Activated naive CD8-positive, alpha-beta T cell treated with anti-CD3 and anti-CD28 coated beads, Interleukin-2, amount 50 U/mL, for 16 hours (primary cell): ENCODE results near the gene TCP11.

ENCODE experiments used
- DNase-seq: peaks from one replicate; pipeline ENCODE4 v3.0.0-alpha.2; 2020; ENCODE audit warnings: low read depth, low spot score

Gene TCP11

DNA sequence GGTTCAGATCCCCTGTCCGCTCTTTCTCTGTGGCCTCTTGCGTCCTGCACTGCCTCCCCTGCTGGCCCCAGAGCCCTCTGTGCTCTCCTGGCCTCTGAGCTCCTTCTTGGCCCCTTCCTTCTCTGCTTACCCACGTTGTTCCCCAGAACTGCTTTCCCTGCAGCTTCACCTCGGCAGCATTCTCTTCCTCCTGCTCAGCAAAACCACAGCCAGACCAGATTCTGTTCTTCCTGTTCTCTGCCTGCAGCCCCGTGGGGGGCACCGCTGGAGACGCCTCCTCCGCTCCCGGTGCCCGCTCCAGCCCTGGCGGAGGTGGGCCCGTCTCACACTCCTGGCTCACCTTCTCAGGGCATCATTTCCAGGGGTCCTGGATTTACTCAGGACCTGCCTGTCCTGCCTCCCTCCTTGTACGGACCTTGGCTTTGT, 59.7 kb downstream of the TCP11 start:
- no peak for DNase-seq

DNA sequence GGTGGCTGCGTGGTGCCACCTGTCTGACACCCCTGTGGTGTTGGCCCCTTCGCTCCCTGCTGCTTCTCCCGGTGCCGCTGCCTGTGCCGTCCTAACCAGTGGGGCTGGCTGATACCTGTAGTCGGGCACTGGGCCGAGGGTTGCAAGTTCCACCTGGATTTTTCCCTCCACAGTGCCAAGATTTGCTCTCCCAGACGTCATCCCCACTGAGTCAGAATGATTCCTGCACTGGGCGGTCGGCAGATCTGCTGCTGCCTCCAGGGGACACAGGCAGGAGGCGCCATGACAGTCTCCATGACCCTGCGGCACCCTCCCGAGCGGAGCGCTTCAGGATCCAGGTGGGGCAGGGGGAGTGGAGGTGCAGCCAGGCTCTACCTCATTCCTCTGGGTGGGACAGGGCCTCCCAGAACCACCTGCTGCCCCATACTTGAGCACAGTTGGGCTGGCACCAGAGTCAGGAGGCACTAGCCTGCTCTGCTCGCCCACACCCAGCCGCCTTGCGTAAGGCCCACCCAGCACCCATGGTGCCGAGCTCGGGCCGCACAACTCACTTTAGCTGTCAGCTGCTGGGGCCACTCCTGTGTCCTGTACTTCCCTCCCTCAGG, 60.2 kb downstream of the TCP11 start:
- DNase-seq = no peak

DNA sequence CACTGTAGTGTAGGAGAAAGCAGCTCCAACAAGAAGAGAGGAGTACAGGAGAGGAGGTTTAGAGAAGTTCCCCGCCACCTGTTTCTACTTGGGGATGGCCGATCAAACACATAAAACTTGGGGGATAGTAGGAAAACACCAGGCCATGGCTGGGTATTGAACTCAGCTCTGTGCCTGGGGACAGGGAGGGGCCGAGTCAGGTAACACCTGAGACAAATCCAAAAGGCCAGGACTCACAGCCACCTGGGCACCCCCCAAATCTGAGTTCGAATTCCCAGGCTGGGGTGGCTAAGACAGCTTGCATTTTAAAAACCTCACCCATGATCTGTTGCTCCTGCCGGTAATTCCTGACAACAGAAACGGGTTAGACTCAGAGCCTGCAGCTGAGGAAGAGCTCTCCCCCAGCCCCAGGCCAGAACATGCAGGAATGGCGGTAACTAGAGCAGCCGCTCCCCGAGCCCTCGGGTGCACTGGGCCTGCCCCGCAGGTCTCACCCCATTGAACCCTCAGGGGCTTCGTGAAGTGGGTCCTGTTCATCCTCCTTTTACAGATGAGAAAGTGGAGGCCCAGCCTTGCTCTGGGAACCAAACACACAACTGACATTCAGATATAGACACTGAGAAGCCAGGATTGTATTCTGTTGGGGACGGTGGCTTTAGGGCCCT, 61.0 kb downstream of the TCP11 start:
- no peak for DNase-seq

DNA sequence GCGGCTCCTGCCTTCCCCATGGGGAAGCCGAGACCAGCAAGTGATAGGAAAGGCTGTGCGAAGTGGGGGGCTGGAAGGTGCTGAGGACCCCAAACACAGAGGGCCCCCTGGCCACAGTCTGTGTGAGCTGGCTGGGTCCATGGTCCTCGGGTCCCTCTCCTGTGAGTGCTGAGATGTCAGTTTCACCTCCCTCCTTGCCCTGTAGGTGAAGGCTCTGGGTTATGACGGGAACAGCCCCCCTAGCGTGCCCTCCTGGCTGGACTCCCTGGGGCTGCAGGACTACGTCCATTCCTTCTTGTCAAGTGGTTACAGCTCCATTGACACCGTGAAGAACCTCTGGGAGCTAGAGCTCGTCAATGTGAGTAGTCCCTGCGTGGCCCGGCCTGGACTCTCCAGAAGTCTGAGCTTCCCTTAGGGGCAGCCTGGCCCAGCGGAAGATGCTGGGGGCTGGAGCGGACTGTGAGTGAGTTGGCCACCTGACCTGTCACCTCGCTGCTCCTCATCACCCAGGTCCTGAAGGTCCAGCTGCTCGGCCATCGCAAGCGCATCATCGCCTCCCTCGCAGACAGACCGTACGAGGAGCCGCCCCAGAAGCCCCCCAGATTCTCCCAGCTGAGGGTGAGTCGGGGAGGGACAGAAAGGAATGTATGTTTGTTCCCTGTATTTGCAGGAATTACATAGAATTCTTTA, 61.7 kb downstream of the TCP11 start:
- DNase-seq = no peak

DNA sequence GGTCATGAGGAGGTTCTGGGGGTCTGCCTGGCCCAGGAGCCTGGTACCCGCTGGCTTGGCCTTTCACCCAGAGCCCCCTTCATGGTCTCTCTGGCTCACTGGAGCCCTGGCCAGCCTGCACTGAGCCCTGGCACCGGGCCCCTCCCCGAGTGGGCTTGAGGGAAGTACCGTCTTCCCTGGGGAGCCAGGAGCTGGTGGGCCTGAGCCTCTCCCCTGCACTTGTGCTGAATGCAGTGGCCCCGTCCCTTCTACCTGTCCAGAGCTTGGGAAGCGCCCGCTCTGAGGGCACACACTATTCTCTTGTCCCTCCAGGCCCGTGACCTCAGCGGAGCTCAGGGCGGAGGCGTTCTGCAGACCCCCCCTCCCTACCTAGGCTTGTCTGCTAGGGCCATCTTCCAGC, 62.2 kb downstream of the TCP11 start:
- DNase-seq = no peak

DNA sequence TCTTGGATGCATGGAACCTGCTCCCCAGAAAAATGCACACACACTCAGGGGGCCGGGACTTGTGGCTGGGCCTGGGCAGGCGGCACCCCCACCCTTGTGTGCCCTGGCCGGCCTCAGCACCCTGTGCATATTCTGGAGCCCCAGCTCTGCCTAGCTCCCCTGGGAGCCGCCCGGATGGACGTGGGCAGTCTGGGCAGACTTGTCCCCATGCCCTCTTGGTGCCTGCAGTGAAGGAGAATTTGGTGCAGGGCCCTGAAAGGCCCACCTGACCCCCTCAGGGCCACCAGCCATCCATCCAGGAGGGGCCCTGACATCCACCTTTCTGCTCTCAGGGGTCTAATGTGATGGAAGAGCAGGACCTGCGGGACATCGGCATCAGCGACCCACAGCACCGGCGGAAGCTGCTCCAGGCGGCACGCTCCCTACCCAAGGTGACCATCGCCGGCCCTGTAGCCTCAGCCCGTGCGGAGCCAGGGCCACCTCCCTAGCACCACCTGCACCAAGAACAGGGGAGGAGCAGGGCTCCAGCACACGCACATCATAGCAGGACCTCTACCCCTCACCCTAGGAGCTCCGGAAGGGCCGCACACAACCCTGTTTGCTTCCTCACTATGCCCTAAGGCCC, 62.8 kb downstream of the TCP11 start:
- no peak for DNase-seq

DNA sequence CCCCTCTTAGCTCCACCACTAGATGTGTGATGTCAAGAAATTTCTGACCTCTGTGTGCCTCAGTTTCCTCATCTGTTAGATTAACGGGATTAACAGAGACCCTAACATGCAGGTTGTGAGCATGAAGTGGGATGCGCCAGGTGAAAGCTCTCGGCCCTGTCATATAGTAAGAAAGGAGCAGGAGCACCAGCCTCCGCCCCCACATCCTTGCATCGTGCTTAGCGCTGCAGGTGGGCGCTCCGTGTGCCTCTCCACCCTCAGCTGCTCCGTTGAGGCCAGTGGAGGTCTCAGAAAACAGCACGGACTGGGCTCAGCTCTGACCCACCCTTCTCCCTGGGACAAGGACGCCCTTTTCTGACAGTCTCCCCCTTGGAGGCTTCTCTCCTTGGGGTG, 63.4 kb downstream of the TCP11 start:
- DNase-seq = no peak

DNA sequence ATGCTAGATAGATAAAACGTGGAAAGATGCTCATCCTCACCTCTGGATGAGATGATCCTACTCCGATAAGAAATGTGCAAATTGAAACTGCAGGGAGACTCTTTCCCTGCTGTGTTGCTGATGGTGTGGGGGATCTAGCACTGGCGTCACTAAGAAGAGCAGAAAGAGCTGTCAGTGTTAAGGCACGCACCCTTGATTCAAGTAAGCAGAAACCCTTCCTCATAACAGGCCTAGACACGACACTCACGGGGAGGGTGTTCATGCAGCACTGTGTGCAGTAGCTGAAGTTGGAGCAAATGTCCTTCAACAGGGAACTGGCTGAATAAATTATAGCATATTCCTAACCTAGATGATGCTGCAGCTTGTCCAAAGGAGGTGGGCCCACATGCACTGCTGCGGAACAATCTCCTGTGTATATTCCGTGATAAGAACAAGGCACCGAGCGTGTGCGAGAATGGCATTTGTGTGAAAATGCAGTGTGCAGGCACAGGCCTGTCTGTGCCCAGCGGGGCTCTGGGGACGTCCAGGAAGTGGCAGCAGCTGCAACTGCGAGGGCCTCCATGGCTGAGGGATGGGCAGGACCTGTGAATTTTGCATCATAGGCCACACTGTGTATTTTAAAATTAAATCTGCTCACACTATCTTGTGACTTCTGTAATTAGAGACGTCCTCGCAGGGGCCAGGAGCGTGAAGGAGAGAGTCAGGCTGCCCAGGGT, 64.0 kb downstream of the TCP11 start:
- no peak for DNase-seq

DNA sequence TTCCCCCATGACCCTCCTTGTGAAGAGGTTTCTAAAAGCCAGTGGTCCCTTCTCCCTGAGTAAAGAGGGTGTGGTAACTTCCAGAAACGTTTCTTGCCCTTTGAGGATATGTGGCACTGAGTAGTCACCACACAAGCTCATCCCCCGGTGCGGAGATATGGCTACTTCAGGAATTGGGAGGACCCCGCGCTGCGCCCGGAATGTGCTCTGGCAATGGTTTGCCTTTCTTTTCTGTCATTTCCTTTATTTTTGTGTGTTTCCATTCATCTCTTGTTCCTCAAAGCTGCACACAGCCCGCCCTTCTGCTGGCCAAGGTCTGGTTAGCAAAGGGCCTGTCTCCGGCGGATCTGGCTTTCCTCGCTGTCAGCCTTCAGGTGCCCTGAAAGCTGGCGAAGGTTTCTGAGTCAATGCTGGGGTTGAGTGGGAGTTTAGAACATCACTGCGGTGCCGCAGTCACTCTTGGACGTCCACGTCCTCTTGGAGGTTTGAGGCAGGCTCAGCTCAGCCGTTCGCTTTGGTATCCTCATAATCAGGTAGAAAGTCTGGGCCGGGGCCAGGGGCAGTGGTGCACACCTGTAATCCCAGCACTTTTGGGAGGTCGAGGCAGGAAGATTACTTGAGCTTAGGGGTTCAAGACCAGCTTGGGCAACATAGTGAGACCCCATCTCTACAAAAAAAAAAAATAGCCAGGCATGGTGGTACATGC, 67.2 kb downstream of the TCP11 start:
- DNase-seq = no peak

DNA sequence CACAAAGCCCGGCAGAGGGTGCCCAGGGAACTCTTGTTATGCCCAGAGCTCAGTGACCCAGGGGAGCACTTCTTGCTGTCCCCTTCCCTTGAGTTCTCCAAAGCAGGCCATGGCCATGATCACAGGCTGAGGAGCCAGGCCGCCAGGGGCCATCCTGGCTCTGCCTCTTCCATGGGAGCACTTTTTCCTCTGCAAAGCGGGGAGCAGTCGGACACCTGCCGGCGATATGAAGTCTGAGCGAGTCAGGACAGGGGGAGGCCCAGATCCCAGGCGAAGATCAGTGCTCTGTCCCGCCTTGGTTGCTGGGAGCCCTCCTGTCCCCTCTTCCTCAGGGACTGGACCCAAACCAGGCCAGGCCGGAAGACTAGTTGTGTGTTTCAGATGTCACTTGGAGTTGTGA, 67.9 kb downstream of the TCP11 start:
- DNase-seq = no peak

DNA sequence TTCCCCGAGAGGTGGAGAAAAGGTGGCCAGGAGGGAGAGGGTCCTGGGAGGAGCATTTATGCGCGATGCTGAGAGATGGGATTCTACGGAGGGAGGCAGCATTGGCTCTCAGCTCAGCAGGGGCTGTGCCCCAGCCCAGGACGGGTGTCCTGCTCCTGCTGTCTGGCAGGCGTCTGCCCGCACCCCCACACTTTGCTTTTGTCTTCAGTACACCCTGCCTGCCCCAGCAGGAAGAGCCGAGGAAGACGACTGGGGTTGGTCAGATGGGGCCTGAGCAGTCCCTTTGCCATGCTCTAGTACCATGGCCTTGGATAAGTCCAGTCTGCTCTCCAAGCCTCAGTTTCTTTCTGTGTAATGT, 68.5 kb downstream of the TCP11 start:
- DNase-seq = no peak

DNA sequence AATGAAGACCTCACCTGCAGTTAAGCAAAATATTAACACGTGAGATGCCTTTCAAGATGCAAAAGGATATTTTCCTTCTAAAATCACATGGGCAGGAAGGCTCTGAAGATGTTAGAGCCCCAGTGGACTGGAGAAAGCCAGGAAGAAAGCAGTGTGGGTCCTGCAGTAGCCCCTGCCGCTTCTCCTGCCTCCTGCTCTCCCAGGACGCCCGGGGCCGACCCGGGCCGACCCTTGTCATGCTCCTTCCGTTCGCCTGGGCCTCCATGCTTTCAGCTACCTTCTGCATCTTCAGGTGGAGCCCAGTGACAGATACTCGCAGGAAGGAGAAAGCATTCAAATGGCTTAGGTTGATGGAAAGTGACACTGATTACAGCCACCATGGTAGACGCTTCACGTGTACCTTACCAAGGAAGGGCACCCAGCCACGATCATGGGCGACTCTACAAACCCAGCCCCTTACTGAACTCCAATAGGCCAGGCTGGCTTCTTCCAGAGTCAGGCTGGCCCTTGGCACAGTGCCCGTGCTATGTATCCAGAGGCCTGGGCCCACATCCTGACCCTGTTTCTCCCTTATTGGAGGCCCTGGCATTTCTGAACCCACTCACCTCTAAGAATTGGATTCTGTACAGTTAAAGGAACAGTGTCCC, 69.0 kb downstream of the TCP11 start:
- DNase-seq = no peak

DNA sequence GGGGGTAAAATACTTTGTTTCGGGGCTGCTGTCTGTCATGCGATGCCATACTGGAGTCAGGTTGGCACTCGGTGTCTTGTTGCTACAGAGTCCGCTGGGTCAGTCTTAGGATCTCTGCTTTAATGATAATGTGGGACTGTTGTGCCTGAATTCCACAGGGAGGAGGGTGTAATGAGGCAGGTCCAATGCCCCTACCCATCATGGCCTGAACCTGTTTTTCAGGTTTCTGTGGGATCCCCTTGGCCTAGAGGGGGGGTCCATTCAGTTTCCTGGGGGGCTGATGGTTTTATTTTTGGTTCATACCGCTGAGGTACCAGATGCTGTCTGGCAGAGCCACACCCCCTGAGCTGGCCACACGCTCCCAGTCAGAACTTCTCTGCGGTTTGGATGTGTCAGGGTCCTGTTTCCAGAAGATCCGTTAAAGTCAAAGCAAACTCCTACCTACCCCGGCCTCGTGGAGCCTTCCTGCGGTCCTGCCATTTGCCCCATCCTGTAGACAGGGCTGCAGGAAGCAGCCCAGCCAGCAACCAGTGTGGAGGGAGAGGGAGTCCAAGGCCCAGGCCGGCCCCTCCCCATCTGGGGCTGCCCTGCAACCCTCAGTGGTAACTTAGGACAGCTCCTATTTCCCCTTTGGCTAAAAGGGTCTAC, 69.7 kb downstream of the TCP11 start:
- no peak for DNase-seq

DNA sequence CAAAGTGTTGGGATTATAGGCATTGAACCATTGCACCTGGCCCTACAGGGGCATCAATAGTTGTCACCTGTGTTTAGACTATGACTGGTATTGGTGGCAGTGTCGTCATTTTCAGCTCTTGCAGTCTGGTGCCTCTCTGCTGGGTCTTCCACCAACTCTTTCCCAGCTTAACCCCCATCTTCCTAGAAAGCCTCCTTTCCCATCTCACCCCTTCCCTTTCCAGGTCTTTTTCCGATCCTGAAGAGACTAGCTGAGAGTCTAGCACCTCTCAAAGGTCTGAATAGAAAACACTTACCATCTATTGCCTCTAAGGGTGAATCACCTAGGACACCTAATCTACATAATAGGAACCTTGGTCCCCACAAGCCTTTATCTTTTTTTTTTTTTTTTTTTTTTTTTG, 71.0 kb downstream of the TCP11 start:
- no peak for DNase-seq

DNA sequence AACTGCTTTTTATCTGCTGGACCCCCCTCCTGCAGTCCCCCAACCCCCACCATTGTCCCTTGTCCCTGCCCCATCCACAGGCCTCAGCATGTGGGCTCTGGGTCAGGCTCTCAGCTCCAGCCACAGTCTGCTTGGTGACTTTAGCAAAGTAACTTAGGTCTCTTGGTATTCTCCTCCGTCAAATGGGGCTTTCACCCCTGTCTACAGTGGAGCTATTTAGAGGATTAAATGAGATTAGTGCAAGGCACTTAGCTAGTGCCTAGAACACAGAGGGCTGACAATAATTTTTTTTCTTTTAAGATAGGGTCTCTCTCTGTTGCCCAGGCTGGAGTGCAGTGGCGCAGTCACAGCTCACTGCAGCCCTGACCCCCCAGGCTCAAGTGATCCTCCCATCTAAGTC, 71.9 kb downstream of the TCP11 start:
- DNase-seq = no peak

DNA sequence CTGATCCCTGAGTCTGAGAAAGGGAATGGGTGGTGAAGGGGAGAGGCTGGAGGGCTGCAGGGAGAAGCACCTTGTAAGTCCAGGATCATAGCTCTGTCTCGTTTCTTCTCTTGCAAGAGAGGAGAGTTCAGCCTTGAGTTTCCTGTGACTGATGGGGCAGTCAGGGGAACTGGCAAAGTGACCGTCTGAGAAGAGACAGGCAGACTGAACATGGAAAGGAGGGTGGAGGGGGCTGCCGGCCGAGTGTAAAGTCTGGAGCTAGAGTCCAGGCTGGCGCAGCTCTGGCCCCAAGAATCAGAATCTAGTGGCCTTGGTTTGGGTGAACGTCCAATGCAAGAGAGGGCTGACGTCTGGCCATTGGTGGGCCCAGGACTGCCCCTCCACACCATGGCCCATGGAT, 72.5 kb downstream of the TCP11 start:
- DNase-seq = no peak

DNA sequence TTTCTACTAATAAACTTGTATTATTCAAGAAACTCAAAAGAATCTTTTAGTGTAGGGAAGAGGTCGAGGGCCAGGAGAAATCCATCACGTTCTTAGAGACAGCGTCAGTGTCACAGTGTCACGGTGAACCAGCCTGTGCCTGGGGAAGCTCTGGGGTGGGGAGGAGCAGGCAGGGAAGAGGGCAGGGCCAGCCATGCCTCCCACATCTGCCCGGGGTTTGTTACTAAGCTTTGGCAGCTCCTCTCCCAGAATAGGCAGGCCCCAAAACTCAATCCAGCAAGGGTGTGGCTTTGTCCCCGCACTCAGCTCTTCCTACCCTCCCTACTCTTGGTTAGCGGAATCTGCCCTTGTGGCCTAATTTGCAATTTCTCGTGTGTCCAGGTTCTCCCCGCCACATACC, 72.9 kb downstream of the TCP11 start:
- no peak for DNase-seq
